Activated CD4-positive, CD25-positive, alpha-beta regulatory T cell treated with anti-CD3 and anti-CD28 coated beads, Interleukin-2, amount 50 U/mL, for 16 hours (primary cell): ENCODE measurements around the gene ATP2A3.
"Not testable (repeated sequence)": the region's sequence is repeated elsewhere in the genome, so short reads cannot be mapped to it uniquely, and the experiment has no call there.

Experiments
- DNase-seq: peaks from one replicate; pipeline ENCODE4 v3.0.0-alpha.2; 2020; ENCODE audit warnings: low read depth, low spot score

The ATP2A3 gene

GRCh38 chr17:3956327-3956957 is 7.8 kb downstream of the ATP2A3 start:
- no peak for DNase-seq

- DNase-seq, result no peak
These were observed 8.6 kb downstream of the ATP2A3 start for GRCh38 chr17:3955673-3955988.

DNA sequence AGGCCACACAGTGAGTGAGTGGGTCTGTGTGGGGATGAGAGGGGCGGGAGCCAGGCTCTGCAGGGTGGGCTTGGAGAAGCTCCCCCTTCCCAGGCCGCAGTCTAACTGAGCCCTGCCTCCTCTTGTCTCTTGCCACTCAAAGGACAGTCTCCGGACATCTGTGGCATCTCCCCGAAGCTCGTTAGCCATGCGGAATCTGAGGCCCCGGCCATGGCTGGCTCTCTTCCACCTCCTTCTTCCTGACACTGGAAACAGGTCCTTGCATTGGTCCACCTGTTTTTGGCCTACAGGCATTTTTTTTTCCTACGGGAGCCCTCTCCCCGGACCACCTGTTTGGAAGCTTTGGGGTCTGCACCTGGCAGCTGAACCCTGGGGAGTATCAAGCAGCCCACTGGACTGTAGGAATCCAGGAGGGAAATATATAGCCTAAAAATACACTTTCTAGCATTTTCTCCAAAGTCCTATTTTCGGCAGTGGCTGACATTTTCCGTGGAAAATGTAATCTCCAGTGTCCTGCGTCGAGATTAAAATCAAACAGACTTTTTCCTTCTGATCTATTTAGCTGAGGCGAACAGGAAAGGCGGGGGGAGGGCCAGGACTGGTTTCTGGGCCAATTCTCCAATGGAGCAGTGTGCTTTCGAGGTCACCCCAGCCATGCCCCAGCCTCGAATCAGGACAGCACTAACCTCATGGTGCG is 9.1 kb downstream of the ATP2A3 start:
- no peak for DNase-seq

DNA sequence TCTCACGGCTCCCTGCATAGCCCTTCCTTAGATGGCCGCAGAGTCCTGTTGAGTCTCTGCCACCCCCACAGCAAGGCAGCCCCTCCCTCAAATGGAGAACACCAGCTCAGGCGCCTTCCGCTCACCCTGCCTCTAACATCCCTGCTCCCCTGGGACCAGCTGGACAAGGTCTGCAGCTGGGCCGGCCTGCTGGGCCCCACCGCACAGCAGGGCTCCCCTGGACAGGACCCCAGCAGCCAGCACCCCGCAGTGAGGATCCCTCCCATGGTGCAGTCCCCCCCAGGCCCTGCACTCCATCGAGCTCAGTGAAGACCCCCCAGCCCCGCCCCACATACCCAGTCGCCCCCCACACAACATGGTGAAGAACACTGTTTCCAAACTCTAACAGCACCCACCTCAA is 10.2 kb downstream of the ATP2A3 start:
- DNase-seq, result no peak

GRCh38 chr17:3953542-3953941 is 10.7 kb downstream of the ATP2A3 start:
- DNase-seq, result no peak

GRCh38 chr17:3952186-3952585 is 12.1 kb downstream of the ATP2A3 start:
- no peak for DNase-seq

DNA sequence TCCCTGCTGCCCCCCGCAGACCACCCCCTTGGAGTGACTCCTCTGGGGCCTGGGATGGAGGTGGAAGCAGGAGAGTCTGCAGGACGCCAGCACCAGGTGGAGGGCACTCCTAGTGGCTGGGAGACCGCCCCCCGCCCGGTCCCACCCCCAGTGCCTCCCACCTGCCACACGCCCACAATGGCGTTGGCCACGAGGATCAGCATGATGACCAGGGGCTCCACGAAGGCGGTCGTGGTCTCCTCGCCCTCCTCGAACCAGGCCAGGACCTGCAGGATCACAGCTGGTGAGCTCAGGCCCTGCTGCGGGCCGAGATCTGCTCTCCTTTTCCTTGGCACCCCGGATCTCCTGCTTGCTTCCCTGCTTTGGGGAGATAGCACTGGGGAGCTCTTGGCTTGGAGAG is 12.8 kb downstream of the ATP2A3 start:
- no peak for DNase-seq

DNA sequence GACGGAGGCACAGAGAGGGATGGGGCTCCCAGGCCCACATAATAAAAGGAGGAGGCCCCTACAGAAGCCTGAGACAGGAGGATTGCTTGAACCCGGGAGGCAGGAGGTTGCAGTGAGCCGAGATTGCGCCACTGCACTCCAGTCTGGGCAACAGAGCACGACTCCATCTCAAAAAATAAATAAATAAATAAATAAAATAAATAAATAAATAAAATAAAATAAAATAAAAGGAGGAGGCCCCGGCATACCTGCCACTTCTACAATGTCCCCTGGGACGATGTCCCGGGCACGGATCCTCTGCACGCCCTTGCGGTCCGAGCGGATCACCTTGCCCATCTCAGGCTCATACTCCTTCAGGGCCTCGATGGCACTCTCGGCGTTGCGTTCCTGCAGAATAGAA is 13.2 kb downstream of the ATP2A3 start:
- DNase-seq, result no peak

- no peak for DNase-seq
These were observed 13.7 kb downstream of the ATP2A3 start for GRCh38 chr17:3950584-3950983.

- no peak for DNase-seq
These were observed 14.8 kb downstream of the ATP2A3 start for GRCh38 chr17:3949418-3949817.

- not testable (repeated sequence) for DNase-seq
These were observed 15.7 kb downstream of the ATP2A3 start for GRCh38 chr17:3948551-3948950.

DNA sequence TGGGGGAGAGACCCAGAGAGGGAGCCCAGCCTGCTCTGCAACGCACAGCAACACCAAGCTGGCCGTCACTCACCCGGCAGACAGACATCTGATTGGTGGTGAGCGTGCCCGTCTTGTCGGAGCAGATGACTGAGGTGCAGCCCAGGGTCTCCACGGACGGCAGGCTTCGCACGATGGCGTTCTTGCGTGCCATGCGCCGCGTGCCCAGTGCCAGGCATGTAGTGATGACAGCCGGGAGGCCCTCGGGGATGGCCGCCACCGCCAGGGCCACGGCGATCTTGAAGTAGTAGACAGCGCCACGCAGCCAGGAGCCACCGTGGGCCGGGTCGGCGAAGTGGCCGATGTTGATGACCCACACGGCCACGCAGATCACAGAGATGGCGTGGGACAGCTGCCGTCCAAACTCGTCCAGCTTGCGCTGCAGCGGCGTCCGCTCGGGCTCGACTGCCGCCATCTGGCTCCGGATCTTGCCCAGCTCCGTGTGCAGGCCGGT is 16.9 kb downstream of the ATP2A3 start:
- DNase-seq, result no peak

- no peak for DNase-seq
These were observed 17.5 kb downstream of the ATP2A3 start for GRCh38 chr17:3946711-3947235.

- no peak for DNase-seq
These were observed 19.5 kb downstream of the ATP2A3 start for GRCh38 chr17:3944485-3945388.

- no peak for DNase-seq
These were observed 20.9 kb downstream of the ATP2A3 start for GRCh38 chr17:3943240-3943891.

GRCh38 chr17:3940965-3941698 is 23.1 kb downstream of the ATP2A3 start:
- DNase-seq, result no peak

DNA sequence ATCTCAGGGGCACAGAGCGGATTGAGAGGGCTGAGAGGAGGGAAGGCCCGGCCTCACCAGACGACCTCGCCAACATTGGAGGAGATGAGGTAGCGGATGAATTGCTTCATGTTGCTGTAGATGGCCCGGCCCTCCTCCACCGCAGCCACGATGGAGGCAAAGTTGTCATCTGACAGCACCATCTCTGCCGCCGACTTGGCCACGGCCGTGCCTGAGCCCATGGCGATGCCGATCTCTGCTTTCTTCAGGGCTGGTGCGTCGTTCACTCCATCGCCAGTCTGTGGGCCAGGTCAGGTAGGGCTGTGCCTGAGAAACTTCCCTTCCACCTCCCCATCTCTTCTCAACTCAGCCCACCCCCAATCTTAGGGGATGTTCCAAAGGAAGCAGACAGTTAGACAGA is 26.9 kb downstream of the ATP2A3 start:
- DNase-seq, result no peak

- no peak for DNase-seq
These were observed 28.3 kb downstream of the ATP2A3 start for GRCh38 chr17:3935825-3936355.

DNA sequence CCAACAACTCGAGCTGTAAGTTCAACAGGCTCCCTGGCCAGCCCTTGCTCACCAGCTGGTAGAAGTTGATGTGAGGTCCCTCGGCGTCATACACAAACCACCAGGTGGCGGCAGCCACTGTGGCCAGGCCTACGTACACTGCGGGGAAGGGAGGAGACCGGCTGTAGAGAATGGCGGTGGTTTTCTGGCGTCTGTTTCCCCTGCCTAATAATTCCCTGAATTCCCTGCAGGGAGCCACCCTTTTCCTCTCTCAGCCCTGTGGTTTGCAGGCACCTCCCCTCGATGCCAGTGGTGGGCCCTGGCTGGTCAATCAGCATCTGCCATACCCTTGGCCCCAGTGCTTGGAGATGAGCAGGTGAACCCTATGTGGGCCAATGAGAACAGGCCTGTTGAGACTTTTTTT is 29.1 kb downstream of the ATP2A3 start:
- no peak for DNase-seq

DNA sequence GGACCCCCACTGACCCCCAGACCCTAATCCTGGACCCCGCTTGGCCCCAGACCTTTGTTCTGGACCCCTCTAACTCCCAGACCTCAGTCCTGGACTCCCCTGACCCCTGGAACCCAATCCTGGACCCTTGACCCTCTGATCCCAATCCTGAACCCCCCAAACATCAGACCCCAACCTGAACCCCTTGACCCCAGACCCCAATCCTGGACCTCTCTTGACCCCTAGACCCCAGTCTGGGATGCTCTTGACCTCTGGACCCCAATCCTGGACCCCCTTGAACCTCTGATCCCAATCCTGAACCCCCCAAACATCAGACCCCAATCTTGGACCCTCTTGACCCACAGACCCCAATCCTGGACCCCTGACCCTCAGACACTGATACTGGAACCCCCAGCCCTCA is 34.5 kb downstream of the ATP2A3 start:
- no peak for DNase-seq

GRCh38 chr17:3929181-3929580 is 35.1 kb downstream of the ATP2A3 start:
- DNase-seq, result no peak
